Measurements from ENCODE around the gene FNBP1.

The FNBP1 gene

DNA sequence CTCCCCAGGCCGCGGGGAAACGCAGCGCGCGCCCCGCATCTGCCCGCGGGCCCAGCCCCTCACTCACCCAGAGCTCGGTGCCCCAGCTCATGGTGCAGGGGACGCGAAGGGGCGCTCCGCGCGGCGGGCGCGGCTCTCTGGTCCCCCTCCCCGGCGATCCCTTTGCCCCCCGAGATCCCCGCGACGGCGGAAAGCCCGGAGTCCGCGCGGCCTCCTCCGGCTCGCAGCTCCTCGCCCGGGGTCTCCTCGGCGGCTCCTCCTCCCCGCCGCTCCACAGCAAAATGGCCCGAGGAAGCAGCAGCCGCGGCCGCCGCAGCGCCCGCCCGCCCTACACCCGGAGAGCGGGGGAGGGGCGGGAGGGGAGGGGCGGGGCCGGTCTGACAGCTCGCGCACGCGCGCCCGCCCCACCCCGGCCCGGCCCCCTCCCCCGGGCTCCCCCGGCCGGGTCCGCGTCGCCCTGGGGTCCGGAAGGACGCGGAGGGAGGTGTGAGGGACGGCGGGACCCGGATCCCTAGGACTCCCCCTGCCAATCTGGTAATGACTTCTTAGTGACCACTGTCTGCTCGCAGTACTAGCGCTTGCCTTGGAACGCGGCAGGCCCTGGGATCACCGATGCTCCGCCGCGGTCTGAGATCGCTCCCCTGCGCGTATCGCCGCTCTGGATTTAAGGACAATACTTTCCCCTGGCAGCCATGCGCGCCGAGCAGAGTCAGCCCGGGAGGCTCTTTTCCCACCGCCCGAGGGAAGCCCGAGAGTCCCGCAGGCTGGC is at the start of gene FNBP1:
FNBP1 (minus strand) TSS at position 305 of the 769 bp plus-strand sequence; CDS start at position 91, 214 bp downstream.
- peak within 1 kb of the TSS; percentile 99 for H3K4me3 Mint-ChIP-seq

DNA sequence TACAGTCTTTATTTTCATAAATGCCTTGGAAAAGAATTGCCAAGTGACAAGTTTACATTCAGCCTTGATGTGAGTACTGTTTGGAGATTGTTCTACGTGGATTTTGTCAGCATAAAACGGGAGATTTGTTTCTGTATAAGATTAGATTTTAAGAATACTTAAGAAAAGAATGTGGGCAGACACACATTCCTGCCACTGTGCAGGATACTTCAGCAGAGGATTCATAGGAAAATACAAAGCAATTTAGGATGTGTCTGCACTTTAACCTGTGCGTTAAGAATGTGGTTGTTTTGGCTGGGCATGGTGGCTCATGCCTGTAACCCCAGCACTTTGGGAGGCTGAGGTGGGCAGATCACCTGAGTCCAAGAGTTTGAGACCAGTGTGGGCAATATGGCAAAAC is 47.9 kb upstream of the FNBP1 start:
- H3K9me3 Mint-ChIP-seq: no peaks in the 10 kb centered on the region
- peaks cover 12% of the 10 kb centered on the region for H3K4me1 Mint-ChIP-seq (ENCODE audit: low read depth)
- intact Hi-C loops (cut with micrococcal nuclease): no loop called here
- no peak overlapping the region for H3K27ac Mint-ChIP-seq
- peaks cover 97% of the 10 kb centered on the region for H3K36me3 Mint-ChIP-seq (ENCODE audit: low read depth)
- no peaks in the 10 kb centered on the region for H3K27me3 Mint-ChIP-seq
- H3K4me3 Mint-ChIP-seq: no peak overlapping the region

More for the DNA sequence above, at the start of gene FNBP1:
- Mint-ChIP-seq H3K27ac (peak within 1 kb of the TSS; percentile 98), H3K36me3 (ENCODE audit: low read depth) (peaks cover 10% of the 10 kb centered on the region), H3K4me1 (ENCODE audit: low read depth) (peaks cover 63% of the 10 kb centered on the region), H3K9me3 (no peaks in the 10 kb centered on the region), H3K27me3 (no peaks in the 10 kb centered on the region)
- intact Hi-C loops (cut with micrococcal nuclease): no loop called here

DNA sequence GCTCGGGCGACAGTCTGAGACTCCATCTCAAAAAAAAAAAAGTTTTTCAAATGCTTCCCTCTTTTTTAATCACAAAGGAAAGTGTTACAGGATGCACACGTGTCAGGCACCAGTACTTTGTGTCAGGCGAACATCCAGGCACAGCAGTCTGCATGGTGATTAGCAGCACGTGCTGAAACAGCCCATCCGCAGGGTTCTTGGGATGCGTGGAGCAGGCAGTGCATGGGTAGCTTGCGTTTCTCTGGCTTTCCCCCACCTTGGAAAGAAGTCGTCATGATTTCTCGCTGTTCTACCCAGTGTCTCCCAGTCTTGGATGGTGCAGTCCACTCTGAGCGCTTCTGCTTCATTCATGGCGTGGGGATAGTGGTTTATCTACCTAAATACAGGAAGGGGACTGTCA is 46.2 kb upstream of the FNBP1 start:
- peaks cover 96% of the 10 kb centered on the region for H3K36me3 Mint-ChIP-seq (ENCODE audit: low read depth)
- H3K27ac Mint-ChIP-seq: no peak overlapping the region
- H3K4me1 Mint-ChIP-seq (ENCODE audit: low read depth): peaks cover 8% of the 10 kb centered on the region
- intact Hi-C loops (cut with micrococcal nuclease): no loop called here
- no peaks in the 10 kb centered on the region for H3K9me3 Mint-ChIP-seq
- no peak overlapping the region for H3K4me3 Mint-ChIP-seq
- no peaks in the 10 kb centered on the region for H3K27me3 Mint-ChIP-seq

DNA sequence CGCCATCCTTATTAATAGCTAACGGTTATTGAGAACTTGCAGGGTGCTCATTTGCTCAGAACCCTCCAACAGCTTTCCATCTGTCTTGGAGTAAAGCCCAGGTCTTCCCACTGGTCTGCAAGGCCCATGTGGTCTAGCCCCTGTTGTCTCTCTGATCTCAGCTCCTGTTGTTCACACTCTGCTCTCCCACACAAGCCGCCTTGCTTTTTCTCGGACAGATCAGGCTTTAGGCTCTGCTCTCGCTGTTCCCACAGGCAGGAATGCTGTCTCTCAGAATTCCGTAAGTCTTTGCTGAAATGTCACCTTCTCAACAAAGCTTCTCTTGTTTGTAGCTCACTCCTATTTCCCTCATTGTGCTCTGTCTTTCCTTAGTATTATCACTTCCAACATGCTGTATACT is 45.1 kb upstream of the FNBP1 start:
- Mint-ChIP-seq H3K27me3 (no peaks in the 10 kb centered on the region), H3K27ac (no peak overlapping the region), H3K4me3 (no peak overlapping the region), H3K9me3 (no peaks in the 10 kb centered on the region), H3K4me1 (ENCODE audit: low read depth) (peaks cover 8% of the 10 kb centered on the region), H3K36me3 (ENCODE audit: low read depth) (peaks cover 89% of the 10 kb centered on the region)
- intact Hi-C loops (cut with micrococcal nuclease): no loop called here

DNA sequence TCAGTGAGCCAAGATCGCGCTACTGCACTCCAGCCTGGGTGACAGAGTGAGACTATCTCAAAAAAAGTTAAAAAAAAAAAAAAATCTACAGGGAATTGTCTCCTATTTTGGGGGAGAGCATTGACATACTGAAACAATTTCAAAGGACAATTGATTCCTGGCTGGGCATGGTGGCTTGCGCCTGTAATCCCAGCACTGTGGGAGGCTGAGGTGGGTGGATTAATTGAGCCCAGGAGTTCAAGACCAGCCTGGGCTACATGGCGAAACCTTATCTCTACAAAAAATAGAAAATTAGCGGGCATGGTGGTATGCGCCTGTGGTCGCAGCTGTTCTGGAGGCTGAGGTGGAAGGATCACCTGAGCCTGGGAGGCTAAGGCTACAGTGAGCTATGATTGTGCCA is 41.3 kb upstream of the FNBP1 start:
- Mint-ChIP-seq H3K27me3 (no peaks in the 10 kb centered on the region), H3K4me1 (ENCODE audit: low read depth) (peaks cover 8% of the 10 kb centered on the region), H3K36me3 (ENCODE audit: low read depth) (peaks cover 85% of the 10 kb centered on the region), H3K9me3 (no peaks in the 10 kb centered on the region), H3K4me3 (no peak overlapping the region), H3K27ac (peak overlapping the region; percentile 17)
- intact Hi-C loops (cut with micrococcal nuclease): no loop called here

DNA sequence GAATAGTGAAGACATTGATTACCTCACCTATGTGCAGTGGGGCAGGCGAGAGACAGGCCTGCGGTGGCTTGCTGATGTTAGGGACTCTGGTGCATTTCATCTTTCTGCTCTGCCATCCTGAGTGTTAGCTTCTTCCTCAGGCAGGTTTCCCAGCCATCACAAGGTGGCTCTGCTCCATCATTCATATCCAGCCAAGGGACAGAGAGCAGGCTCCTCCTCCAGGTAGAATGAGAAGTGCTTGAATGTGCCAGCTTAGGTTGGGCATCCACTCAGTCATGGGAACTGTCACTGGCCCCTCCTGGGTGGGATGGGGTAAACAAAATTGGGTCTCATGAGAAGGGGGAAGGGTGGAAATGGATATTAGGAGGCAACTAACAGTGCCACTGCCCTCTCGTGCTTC is 35.6 kb upstream of the FNBP1 start:
- Mint-ChIP-seq H3K27me3 (no peaks in the 10 kb centered on the region), H3K4me1 (ENCODE audit: low read depth) (peaks cover 18% of the 10 kb centered on the region), H3K9me3 (no peaks in the 10 kb centered on the region), H3K4me3 (no peak overlapping the region), H3K36me3 (ENCODE audit: low read depth) (peaks cover 76% of the 10 kb centered on the region), H3K27ac (peak overlapping the region; percentile 19)
- intact Hi-C loops (cut with micrococcal nuclease): no loop called here

DNA sequence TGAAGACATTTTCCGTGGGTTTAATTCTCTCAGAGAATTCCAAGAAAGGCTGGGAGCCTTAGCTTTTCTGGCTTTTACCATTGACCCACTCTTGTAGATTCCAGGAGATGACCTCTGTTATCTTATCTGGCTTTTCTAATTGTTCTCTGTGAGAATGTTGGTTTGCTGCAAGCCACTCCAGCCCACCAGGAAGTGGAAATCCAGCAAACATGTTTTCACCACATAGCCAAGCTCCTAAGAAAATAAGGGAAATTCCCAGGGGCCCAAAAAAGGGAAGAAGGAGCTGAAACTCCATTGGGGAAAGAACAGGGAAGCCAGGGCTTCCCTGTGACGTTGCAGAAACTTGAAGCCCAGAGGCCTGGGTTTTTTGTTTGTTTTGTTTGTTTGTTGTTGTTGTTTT is 30.4 kb upstream of the FNBP1 start:
- Mint-ChIP-seq H3K27me3 (no peaks in the 10 kb centered on the region), H3K4me1 (ENCODE audit: low read depth) (peaks cover 32% of the 10 kb centered on the region), H3K9me3 (no peaks in the 10 kb centered on the region), H3K36me3 (ENCODE audit: low read depth) (peaks cover 43% of the 10 kb centered on the region), H3K4me3 (no peak overlapping the region), H3K27ac (peak overlapping the region; percentile 80)
- intact Hi-C loops (cut with micrococcal nuclease): no loop called here

DNA sequence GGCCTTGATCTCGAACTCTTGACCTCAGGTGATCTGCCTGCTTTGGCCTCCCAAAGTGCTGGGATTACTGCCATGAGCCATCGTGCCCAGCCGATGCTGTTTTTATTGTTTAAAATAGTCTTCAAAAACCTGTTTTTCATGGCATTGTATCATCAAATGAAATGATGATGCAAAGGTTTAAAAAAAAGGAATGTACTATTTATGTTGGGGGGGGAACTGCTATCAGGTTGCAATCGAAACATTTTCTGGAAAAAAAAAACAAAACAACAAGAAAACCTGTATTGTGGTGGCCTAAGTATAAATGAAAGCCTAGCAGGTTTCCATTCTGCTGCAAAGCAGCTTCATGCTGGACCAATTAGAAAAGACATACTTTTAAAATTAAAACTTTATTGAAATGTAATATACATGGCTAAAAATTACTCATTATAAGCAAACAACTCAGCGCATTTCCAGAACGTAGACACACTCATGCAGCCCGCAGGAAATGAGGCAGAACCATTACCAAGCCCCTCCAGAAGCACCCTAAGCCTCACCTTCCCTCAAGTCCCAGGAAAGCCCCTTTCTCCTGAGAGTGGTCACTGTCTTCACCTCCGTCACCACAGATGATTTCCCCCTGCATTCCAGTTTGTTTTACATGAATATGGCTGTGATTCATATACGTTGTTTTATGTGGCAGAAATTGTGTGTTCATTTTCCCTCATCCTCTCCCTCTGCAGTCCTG is 29.7 kb upstream of the FNBP1 start:
- Mint-ChIP-seq H3K27ac (peak overlapping the region; percentile 80), H3K4me1 (ENCODE audit: low read depth) (peaks cover 32% of the 10 kb centered on the region), H3K36me3 (ENCODE audit: low read depth) (peaks cover 36% of the 10 kb centered on the region), H3K9me3 (no peaks in the 10 kb centered on the region), H3K27me3 (no peaks in the 10 kb centered on the region), H3K4me3 (no peak overlapping the region)
- intact Hi-C loops (cut with micrococcal nuclease): no loop called here

DNA sequence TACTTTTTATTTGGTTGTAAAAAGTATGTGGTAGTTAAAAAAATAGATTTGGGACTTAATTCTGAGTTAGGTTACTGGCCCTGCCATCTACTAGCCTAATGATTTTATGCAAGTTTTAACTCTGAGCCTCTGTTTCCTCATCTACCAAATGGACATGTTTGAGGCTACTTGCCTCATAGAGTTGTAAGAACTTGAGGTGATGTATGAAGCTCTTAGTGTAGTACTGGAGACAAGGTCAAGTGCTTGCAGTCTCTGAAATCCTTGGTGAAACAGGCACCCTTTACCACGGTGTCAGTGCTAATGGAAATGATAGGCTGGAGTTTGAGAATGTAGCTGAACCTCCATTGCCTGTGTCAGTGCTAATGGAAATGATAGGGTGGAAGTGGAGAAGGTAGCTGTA is 26.1 kb upstream of the FNBP1 start:
- no peaks in the 10 kb centered on the region for H3K27me3 Mint-ChIP-seq
- peaks cover 38% of the 10 kb centered on the region for H3K4me1 Mint-ChIP-seq (ENCODE audit: low read depth)
- peak overlapping the region; percentile 9 for H3K4me3 Mint-ChIP-seq
- peak overlapping the region; percentile 88 for H3K27ac Mint-ChIP-seq
- peaks cover 16% of the 10 kb centered on the region for H3K36me3 Mint-ChIP-seq (ENCODE audit: low read depth)
- intact Hi-C loops (cut with micrococcal nuclease): no loop called here
- H3K9me3 Mint-ChIP-seq: no peaks in the 10 kb centered on the region

DNA sequence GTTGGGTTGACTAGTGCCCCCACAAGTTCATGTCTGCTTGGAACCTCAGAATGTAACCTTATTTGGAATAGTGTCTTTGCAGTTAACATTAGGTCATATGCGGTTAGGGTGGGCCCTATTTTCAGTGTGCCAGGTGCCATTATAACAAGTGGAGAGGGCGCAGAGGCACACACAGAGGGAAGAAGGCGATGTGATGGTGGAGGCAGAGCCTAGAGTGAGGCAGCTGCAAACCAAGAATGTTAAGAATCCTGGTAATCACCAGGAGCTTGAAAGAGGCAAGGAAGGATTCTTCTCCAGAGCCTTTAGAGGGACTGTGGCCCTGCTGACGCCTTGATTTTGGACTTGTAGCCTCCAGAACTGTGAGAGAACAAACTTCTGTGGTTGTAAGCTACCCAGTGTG is 21.6 kb upstream of the FNBP1 start:
- intact Hi-C loops (cut with micrococcal nuclease): no loop called here
- H3K27me3 Mint-ChIP-seq: no peaks in the 10 kb centered on the region
- peaks cover 30% of the 10 kb centered on the region for H3K36me3 Mint-ChIP-seq (ENCODE audit: low read depth)
- H3K4me3 Mint-ChIP-seq: no peak overlapping the region
- peak overlapping the region; percentile 37 for H3K27ac Mint-ChIP-seq
- peaks cover 47% of the 10 kb centered on the region for H3K4me1 Mint-ChIP-seq (ENCODE audit: low read depth)
- no peaks in the 10 kb centered on the region for H3K9me3 Mint-ChIP-seq

DNA sequence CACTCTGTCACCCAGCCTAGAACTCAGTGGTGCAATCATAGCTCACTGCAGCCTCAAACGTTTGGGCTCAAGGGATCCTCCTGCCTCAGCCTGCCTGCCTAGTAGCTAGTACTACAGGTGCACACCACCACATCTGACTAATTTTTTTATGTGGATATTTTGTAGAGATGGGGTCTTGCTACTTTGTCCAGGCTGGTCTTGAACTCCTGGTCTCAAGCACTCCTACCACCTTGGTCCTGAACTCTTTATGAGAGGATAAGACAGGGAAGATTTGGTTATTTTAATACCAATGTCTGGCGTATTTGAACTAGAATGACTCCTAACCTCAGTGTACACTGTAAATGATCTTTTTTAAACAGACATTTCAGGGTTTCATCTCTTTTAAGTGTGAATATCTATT is 19.8 kb upstream of the FNBP1 start:
- Mint-ChIP-seq H3K4me1 (ENCODE audit: low read depth) (peaks cover 47% of the 10 kb centered on the region), H3K27ac (peak overlapping the region; percentile 94), H3K4me3 (peak overlapping the region; percentile 21), H3K36me3 (ENCODE audit: low read depth) (peaks cover 49% of the 10 kb centered on the region), H3K27me3 (no peaks in the 10 kb centered on the region), H3K9me3 (no peaks in the 10 kb centered on the region)
- intact Hi-C loops (cut with micrococcal nuclease): no loop called here

DNA sequence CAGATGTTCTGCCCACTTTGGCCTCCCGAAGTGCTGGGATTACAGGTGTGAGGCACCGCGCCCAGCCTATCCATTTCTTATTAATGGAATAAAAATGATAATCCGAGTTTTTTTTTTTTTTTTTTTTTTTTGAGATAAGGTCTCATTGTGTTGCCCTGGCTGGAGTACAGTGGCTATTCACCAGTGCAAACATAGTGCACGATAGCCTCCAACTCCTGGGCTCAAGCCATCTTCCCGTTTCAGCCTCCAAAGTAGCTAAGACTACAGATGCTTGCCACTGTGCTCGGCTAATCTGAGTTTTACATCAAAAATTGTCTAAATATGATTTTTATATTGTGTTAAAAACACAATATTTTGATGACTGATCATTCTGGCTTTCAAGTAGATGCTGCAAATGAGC is 17.3 kb upstream of the FNBP1 start:
- Mint-ChIP-seq H3K4me3 (no peak overlapping the region), H3K27me3 (no peaks in the 10 kb centered on the region), H3K4me1 (ENCODE audit: low read depth) (peaks cover 33% of the 10 kb centered on the region), H3K36me3 (ENCODE audit: low read depth) (peaks cover 49% of the 10 kb centered on the region), H3K9me3 (no peaks in the 10 kb centered on the region), H3K27ac (no peak overlapping the region)
- intact Hi-C loops (cut with micrococcal nuclease): no loop called here

DNA sequence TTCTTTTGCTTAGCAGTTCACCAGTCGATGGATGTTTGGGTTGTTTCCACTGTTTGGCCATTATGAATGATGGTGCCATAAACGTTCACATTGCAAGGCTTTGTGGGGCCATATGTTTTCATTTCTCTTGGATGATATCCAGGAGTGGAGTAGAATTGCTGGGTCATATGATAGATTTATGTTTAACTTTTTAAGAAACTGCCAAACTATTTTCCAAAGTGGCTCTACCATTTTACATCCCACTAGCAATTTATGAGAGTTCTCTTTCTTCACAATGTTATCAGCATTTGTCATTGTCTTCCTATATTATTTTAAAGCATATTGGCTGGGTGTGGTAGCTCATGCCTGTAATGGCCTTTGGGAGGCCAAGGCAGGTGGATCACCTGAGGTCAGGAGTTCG is 15.9 kb upstream of the FNBP1 start:
- H3K4me1 Mint-ChIP-seq (ENCODE audit: low read depth): peaks cover 33% of the 10 kb centered on the region

DNA sequence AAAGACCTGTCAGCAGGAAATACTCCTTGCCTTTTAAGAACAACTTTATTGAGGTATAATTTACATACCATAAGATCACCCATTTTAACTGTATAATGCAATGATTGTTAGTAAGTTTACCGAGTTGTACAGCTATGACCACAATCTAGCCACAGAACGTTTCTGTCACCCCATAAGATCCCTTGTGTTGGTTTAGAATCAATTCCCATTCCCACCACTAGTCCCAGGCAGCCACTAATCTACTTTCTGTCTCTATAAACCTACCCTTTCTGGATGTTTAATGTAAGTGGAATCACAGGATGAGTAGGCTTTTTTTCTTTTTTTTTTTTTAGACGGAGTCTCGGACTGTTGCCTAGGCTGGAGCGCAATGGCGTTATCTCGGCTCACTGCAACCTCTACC is 15.2 kb upstream of the FNBP1 start:
- H3K4me3 Mint-ChIP-seq: no peak overlapping the region
- H3K27me3 Mint-ChIP-seq: no peaks in the 10 kb centered on the region
- H3K9me3 Mint-ChIP-seq: no peaks in the 10 kb centered on the region
- peaks cover 27% of the 10 kb centered on the region for H3K4me1 Mint-ChIP-seq (ENCODE audit: low read depth)
- H3K27ac Mint-ChIP-seq: no peak overlapping the region
- intact Hi-C loops (cut with micrococcal nuclease): loop anchor here (10.0 kb wide), 1 partner anchor 113 kb away; no protein-coding TSS in a partner anchor
- H3K36me3 Mint-ChIP-seq (ENCODE audit: low read depth): peaks cover 45% of the 10 kb centered on the region

More for the DNA sequence above, 15.9 kb upstream of the FNBP1 start:
- H3K27ac Mint-ChIP-seq: no peak overlapping the region
- no peak overlapping the region for H3K4me3 Mint-ChIP-seq
- H3K36me3 Mint-ChIP-seq (ENCODE audit: low read depth): peaks cover 51% of the 10 kb centered on the region
- H3K27me3 Mint-ChIP-seq: no peaks in the 10 kb centered on the region
- intact Hi-C loops (cut with micrococcal nuclease): loop anchor here (10.0 kb wide), 1 partner anchor 114 kb away; no protein-coding TSS in a partner anchor
- H3K9me3 Mint-ChIP-seq: no peaks in the 10 kb centered on the region
